Hepatocyte (in vitro differentiated cells): Measurements from ENCODE around the gene AOPEP. TPM values are rescaled to one million over a fixed set of nuclear protein-coding genes. Genes with fewer than 3 reads are reported as not detected.

Experiments
- DNase-seq: peaks from one replicate; pipeline ENCODE4 v3.0.0-alpha.2; 2016; ENCODE audit warnings: low spot score
- H2AFZ ChIP-seq: fragments of 200-600 bp; sonication (generic); 2 replicates; pipeline ENCODE4 v1.6.0; 2016; ENCODE audit warnings: antibody characterized with exemption, mild to moderate bottlenecking
- H3K27ac ChIP-seq: fragments of 200-600 bp; sonication (generic); 2 replicates; pipeline ENCODE4 v1.5.1; 2016; ENCODE audit warnings: mild to moderate bottlenecking
- H3K27me3 ChIP-seq: fragments of 200-600 bp; sonication (generic); 2 replicates; pipeline ENCODE4 v1.6.1; 2016
- H3K36me3 ChIP-seq: fragments of 200-600 bp; sonication (generic); replicated peaks from 2 replicates; pipeline ENCODE4 v1.5.1; 2016; ENCODE audit warnings: low read depth; ENCODE audit not compliant: insufficient read depth
- H3K4me1 ChIP-seq: fragments of 200-600 bp; sonication (generic); 2 replicates; pipeline ENCODE4 v1.5.1; 2016; ENCODE audit warnings: mild to moderate bottlenecking, moderate library complexity; ENCODE audit not compliant: insufficient read depth
- H3K4me2 ChIP-seq: fragments of 200-600 bp; sonication (generic); 2 replicates; pipeline ENCODE4 v1.6.0; 2016
- H3K4me3 ChIP-seq: fragments of 200-600 bp; sonication (generic); 2 replicates; pipeline ENCODE4 v1.5.1; 2016; ENCODE audit warnings: mild to moderate bottlenecking
- H3K79me2 ChIP-seq: fragments of 200-600 bp; sonication (generic); 2 replicates; pipeline ENCODE4 v1.6.0; 2017; ENCODE audit warnings: mild to moderate bottlenecking
- H3K9me2 ChIP-seq: fragments of 200-600 bp; sonication (generic); replicated peaks from 2 replicates; pipeline ENCODE4 v1.6.0; 2017; ENCODE audit warnings: mild to moderate bottlenecking; ENCODE audit not compliant: insufficient read depth
- H3K9me3 ChIP-seq: fragments of 200-600 bp; sonication (generic); 2 replicates; pipeline ENCODE4 v1.5.1; 2016; ENCODE audit warnings: low read depth, mild to moderate bottlenecking
- H4K20me1 ChIP-seq: fragments of 200-600 bp; sonication (generic); 2 replicates; pipeline ENCODE4 v1.6.0; 2016; ENCODE audit warnings: mild to moderate bottlenecking; ENCODE audit not compliant: insufficient read depth, poor library complexity, severe bottlenecking
- CTCF ChIP-seq: fragments of 200-600 bp; sonication (generic); IDR thresholded peaks from 2 replicates; pipeline ENCODE4 v1.5.1; 2016; ENCODE audit warnings: antibody characterized with exemption, mild to moderate bottlenecking; ENCODE audit not compliant: poor library complexity
- EZH2 ChIP-seq: fragments of 200-600 bp; sonication (generic); IDR thresholded peaks from 2 replicates; pipeline ENCODE4 v1.6.1; 2016; ENCODE audit warnings: antibody characterized with exemption, mild to moderate bottlenecking, borderline replicate concordance
- EZH2phosphoT487 ChIP-seq: fragments of 200-600 bp; sonication (generic); IDR thresholded peaks from one replicate; pipeline ENCODE4 v1.6.1; 2018; ENCODE audit warnings: antibody characterized with exemption, mild to moderate bottlenecking, low read depth, moderate library complexity; ENCODE audit not compliant: unreplicated experiment, severe bottlenecking
- WGBS: methylation state at CpG from one replicate; pipeline ENCODE4 v1.1.6; 2016; ENCODE audit warnings: low lambda C conversion rate; ENCODE audit errors: missing lambda C conversion rate; 5-methylcytosine and 5-hydroxymethylcytosine counted together
- polyA plus RNA-seq: library from polyadenylated mRNA; unstranded; fragments of >200 nt; fragmentation: Nextera tagmentation; extraction: Ambion mirVana; gene quantifications from 2 replicates; pipeline ENCODE4 v1.2.1, GENCODE V29; 2016
- total RNA-seq: library from RNA; depleted of rRNA; stranded (reverse); fragments of >200 nt; gene quantifications from 2 replicates; pipeline ENCODE4 v1.2.3, GENCODE V29; 2014

The AOPEP gene
- total and polyA plus RNA-seq, 2 experiments from 2014 or later = 82.8 to 101 TPM

DNA sequence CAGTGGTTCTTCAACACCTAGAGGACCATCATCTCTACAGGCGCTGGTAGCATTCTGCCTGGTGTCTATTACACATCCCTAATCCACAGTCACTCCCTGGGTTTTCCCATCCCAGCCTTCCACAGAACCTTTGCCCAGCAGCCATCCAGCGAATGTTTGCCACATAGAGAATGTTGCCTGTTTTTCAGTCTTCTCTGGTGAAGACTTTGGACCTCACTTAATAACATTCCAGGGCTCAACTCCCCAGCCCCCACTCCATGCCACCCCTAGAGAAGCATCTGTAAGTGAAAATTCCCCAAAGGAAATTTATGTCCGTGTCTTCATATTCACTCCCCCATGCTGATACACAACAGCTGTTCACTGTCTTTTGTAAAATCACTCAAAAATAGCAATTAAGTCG lies 249.6 kb downstream of the AOPEP start:
- DNase-seq = peak; percentile 50
- Histone ChIP-seq H3K9me2 (no peaks in the 10 kb centered on the region), H3K36me3 (no peaks in the 10 kb centered on the region), H3K4me2 (peak overlapping the region; percentile 38), H3K9me3 (no peaks in the 10 kb centered on the region), H4K20me1 (no peaks in the 10 kb centered on the region), H3K79me2 (no peaks in the 10 kb centered on the region), H3K27ac (peak overlapping the region; percentile 10), H3K4me1 (peaks cover 59% of the 10 kb centered on the region), H3K27me3 (no peaks in the 10 kb centered on the region), H2AFZ (no peak overlapping the region), H3K4me3 (no peak overlapping the region)
- 64% methylated on average over 4 of the region's 4 CpGs for WGBS
- TF ChIP-seq EZH2 (no peak), CTCF (no peak), EZH2phosphoT487 (no peak)

- no peak for DNase-seq
- TF ChIP-seq EZH2 = no peak
- no peak for TF ChIP-seq EZH2phosphoT487
- TF ChIP-seq CTCF = no peak
- no peak overlapping the region for H3K4me2 ChIP-seq
- no peak overlapping the region for H3K27ac ChIP-seq
- no peak overlapping the region for H3K4me3 ChIP-seq
- H3K79me2 ChIP-seq = no peaks in the 10 kb centered on the region
- H3K4me1 ChIP-seq = peaks cover 51% of the 10 kb centered on the region
- no peaks in the 10 kb centered on the region for H3K9me2 ChIP-seq
- H4K20me1 ChIP-seq = no peaks in the 10 kb centered on the region
- 97% methylated on average over 5 of the region's 5 CpGs for WGBS
- H2AFZ ChIP-seq = no peak overlapping the region
- no peaks in the 10 kb centered on the region for H3K27me3 ChIP-seq
- H3K36me3 ChIP-seq = no peaks in the 10 kb centered on the region
- H3K9me3 ChIP-seq = no peaks in the 10 kb centered on the region
Observed at GRCh38 chr9:94977416-94977815, 250.9 kb downstream of the AOPEP start.

DNA sequence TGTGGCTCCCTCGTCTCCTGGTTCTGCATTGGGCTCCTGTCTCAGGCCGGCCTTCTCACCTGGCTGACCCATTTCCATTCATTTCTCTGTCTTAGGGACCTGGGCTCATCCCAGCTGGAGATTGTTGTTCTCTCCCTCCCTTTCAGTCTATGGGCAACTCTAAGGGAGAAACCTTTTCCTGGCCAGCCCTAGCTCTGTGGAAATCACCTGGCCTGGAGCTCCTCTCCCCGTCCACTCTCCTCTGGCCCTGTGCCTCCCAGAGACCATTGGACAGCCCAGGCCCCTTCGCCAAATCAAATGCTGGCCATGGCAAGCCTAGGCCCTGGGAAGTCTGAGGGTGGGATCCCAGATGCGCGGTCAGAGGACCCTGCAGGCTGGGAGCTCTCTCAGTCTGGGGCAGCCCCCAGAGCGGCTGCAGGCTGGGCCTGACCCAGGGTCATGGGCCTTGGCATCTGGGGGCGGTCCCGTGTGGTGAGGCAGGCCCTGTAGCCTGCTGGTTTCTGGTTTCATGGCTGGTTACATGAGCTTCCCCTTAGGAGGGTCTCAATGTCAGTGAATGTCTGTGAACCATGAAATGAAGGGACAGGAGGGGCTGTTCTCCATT lies 253.5 kb downstream of the AOPEP start:
- no peak overlapping the region for H3K27ac ChIP-seq
- H2AFZ ChIP-seq = no peak overlapping the region
- TF ChIP-seq EZH2 = no peak
- no peaks in the 10 kb centered on the region for H3K36me3 ChIP-seq
- H3K9me3 ChIP-seq = no peaks in the 10 kb centered on the region
- H3K27me3 ChIP-seq = no peaks in the 10 kb centered on the region
- H3K4me1 ChIP-seq = peaks cover 29% of the 10 kb centered on the region
- no peaks in the 10 kb centered on the region for H3K9me2 ChIP-seq
- no peak overlapping the region for H3K4me3 ChIP-seq
- H3K79me2 ChIP-seq = no peaks in the 10 kb centered on the region
- H3K4me2 ChIP-seq = no peak overlapping the region
- H4K20me1 ChIP-seq = no peaks in the 10 kb centered on the region
- WGBS = 87% methylated on average over 9 of the region's 9 CpGs
- no peak for DNase-seq

- H3K4me1 ChIP-seq = peaks cover 18% of the 10 kb centered on the region
- TF ChIP-seq EZH2phosphoT487 = no peak
- no peak for TF ChIP-seq EZH2
- no peak for TF ChIP-seq CTCF
Observed at GRCh38 chr9:94980947-94981722, 254.6 kb downstream of the AOPEP start.

More at GRCh38 chr9:94980947-94981722, 254.6 kb downstream of the AOPEP start:
- Histone ChIP-seq H3K79me2 (no peaks in the 10 kb centered on the region), H3K27me3 (no peaks in the 10 kb centered on the region), H3K27ac (peak overlapping the region; percentile 71), H3K4me3 (no peak overlapping the region), H4K20me1 (no peaks in the 10 kb centered on the region), H2AFZ (no peak overlapping the region), H3K9me2 (no peaks in the 10 kb centered on the region), H3K36me3 (no peaks in the 10 kb centered on the region), H3K9me3 (no peaks in the 10 kb centered on the region), H3K4me2 (no peak overlapping the region)
- DNase-seq = no peak
- 73% methylated on average over 9 of the region's 9 CpGs for WGBS
